HG02610 (cell line): ENCODE measurements around the gene SCGN.

Source experiments
- ATAC-seq: cut with Tn5 transposase; IDR thresholded peaks from one replicate; pipeline ENCODE4 v1.9.1; 2021; ENCODE audit warnings: mild to moderate bottlenecking, moderate library complexity; ENCODE audit not compliant: unreplicated experiment

Gene SCGN, protein sequence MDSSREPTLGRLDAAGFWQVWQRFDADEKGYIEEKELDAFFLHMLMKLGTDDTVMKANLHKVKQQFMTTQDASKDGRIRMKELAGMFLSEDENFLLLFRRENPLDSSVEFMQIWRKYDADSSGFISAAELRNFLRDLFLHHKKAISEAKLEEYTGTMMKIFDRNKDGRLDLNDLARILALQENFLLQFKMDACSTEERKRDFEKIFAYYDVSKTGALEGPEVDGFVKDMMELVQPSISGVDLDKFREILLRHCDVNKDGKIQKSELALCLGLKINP

GRCh38 chr6:25652007-25652515 is at the start of gene SCGN:
SCGN (plus strand) TSS chr6:25652215; CDS start chr6:25652404, 189 bp downstream.
- ATAC-seq, result no peak

- ATAC-seq, result no peak
Measured at GRCh38 chr6:25602674-25602982, 49.4 kb upstream of the SCGN start.

- no peak for ATAC-seq
Measured at GRCh38 chr6:25603251-25603650, 48.8 kb upstream of the SCGN start.

DNA sequence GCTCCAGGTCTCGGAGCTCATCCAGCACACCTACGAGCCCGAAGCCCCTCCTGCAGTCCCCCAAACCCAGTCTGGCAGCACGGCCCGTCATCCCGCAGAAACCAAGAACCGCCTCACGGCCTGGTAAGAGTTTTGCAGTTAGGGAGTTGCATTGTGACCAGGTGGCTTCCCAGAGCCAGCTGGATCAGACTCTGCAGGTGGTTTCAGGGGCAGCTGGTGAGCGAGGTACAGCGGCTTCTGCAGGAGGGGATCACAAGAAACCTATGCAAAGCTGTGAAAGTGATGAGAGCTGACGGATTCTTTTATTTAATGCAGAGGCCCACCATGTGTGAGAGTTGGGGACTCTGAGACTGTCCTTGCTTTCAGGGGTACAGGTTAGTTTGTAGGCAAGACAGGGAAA is 45.9 kb upstream of the SCGN start:
- ATAC-seq, result no peak

DNA sequence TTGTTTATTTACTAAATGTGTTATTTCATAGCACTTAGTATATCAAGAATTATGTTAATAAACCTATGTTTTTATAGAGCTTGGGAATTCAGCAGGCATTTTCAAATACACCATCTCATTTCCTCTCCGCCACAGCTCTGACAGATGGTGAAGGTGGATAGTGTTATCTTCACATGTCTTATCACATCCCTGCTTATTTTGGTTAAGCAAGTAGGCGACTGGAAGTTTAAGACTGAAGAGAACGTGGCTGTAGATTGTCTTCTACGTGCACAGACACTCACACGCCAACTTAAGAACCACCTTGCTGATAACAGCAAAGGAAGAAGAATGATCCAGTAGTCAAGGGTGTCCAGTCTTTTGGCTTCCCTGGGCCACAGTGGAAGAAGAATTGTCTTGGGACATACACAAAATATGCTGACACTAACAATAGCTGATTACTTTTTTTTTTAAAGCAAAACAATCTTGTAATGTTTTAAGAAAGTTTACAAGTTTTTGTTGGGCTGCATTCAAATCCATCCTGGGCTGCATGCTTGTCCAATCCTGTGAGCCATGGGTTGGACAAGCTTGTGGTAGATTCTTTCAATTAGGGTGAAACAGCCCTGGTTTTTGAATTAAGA is 43.3 kb upstream of the SCGN start:
- ATAC-seq, result no peak

DNA sequence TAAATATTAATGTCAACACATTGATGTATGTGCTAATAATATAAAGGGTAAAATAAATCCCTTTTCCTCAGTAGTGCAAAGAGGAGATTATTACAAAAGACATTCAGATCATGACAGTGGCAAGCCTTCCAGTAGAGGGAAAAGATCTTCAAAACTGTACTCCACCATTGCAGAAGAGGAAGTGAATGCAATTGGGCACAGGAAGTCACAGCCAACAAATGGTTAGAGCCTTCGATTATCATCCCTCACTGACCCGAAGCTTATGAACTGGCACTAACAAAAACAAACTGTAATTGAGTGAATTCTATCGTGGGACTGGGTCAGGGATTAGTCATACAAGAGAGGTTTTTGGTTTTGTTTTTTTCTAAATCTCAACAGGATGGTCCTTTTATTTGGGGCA is 39.3 kb upstream of the SCGN start:
- ATAC-seq, result no peak

- ATAC-seq, result no peak
Measured at GRCh38 chr6:25613415-25613814, 38.6 kb upstream of the SCGN start.

DNA sequence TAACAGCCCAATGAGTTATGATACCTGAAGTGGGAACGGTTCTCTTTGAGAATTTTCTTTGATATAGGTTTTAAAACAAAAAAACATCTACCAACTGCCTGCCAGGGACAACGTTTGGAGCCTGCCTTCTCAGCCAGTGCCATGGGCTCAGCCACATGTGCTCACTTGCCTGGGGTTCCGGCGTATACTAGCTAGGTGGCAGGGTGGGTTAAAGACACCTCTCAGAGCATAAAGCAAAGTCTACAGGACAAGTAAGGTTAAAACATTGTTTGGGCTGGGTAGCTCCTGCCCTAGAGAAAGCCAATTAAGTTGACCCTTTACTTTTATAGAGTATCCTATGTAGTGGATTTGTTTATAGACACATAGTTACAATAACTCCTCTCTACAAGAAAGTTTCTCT is 38.0 kb upstream of the SCGN start:
- ATAC-seq, result no peak

- ATAC-seq, result no peak
Measured at GRCh38 chr6:25615471-25615870, 36.5 kb upstream of the SCGN start.

GRCh38 chr6:25617997-25618396 is 34.0 kb upstream of the SCGN start:
- no peak for ATAC-seq

- no peak for ATAC-seq
Measured at GRCh38 chr6:25619217-25619616, 32.8 kb upstream of the SCGN start.

- no peak for ATAC-seq
Measured at GRCh38 chr6:25620391-25620790, 31.6 kb upstream of the SCGN start.

GRCh38 chr6:25623065-25623464 is 28.9 kb upstream of the SCGN start:
- no peak for ATAC-seq

DNA sequence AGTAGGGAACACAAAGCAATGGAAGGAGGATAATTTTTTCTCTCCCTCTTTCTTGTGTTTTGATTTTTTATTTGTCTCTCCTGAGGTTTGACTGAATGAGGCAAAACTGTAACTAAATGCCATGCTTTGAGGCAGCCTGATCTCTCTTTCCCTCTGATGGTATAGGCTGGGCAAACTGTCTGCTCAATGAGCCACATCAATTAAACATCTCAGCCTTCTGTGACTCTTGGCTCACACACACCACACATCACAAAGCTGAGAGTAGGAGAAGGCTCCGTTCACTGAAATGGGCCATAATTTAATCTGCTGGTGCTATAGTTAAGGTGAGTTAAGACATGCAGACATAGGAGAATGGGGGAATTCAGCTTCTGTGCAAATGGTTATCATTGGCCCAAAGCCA is 28.1 kb upstream of the SCGN start:
- ATAC-seq, result no peak

DNA sequence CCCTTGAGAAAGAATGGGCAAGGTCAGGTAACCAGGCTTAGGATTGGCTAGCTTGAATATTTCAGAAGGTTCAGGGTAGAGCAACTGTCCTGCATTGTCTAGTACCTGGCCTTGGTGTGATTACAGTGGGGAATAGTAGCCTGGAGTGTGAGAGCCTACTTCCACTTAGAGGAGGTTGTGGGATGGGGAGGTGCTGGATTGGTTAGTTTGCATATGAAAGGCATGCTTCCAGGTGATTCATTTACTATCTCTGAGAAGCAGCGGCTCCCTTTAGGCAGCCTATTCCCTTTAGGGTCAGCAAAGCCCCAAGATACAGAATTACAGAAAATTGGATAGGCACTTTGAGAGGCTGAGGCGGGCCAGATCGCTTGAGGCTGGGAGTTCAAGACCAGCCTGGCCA is 25.0 kb upstream of the SCGN start:
- no peak for ATAC-seq

DNA sequence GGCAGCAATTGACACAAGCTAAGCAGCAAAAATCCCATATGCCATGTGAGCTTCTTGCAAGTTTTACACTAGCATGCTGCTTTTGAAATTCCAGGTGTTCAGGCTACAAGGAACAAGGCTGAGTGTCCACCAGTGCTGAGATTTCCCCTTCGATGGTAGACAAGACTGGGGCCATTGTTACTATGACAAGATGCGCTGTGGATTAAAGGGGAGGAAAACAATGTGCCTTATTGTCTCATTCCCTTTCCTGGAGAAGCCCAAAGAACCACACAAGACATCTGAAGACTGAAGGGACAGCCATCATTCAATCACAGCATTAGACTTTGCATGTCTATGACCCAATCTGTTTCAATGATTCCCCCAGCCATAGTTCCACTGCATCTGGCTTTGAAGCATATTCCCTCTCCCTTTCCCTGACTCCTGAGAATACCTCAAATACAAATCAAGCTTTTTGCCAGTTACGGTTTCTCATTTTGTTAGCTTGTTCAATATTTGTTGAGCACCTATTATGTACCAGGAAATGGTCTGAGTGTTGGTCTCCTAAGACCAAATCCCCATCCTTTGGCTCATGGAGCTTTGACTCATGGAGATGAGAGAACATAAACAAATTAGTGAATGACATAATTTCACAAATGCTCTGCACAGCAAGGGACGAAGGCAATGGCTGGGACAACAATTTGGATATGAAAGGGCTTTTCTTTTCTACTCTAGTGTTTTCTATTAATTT is 23.4 kb upstream of the SCGN start:
- ATAC-seq, result no peak

DNA sequence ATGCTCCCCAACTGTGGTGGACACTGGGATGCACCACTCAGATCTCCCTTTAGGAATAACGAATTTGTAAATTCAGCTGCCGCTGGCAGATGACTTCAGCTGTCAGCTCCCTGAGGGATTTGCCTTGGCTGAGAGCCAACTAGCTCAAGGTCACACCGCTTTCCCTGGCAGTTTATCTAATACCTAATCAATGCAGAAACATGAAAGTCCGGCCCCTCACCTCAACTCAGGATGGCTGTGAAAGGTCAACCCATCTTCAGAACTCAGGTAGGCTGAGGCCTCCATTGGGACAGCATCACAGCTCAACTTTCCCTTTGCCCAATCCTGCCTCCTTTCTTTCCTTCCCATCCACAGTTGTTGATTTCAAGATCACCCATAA is 22.8 kb upstream of the SCGN start:
- ATAC-seq, result no peak

DNA sequence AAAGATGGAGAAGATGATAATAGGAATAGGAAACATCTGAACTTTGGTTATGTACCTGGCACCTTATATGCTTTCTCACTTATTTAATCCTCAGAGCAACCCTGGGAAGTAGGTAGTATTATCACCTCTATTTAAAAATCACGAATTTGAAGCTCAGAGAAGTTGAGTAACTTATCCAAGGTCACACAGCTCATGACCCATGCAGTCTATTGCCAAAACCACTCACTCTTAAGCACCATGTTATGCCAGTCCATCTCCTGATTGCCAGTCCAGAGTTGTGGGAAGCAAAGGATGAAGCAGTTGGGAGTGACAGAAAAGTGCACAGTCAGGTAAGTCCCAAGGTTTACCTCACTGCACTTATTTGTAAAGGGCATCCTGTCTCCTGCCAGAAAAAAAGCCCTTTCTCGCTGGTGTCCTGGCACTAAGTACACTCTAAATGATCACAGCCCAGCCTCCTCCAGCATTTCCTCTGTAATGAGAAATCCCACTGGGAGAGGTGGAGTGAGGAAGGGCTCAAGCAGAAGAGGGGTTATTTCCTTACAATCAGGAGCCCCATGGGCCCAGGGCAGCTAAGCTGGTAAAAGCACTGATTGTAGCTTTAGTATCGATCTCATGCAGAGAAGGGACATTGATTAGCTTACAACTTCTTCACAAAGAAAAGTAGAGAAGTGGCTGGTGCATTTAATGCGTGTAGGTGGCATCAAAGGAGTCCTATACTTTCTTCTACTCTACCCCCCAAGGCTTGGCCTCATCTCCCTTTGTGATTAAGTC is 21.3 kb upstream of the SCGN start:
- ATAC-seq, result no peak

DNA sequence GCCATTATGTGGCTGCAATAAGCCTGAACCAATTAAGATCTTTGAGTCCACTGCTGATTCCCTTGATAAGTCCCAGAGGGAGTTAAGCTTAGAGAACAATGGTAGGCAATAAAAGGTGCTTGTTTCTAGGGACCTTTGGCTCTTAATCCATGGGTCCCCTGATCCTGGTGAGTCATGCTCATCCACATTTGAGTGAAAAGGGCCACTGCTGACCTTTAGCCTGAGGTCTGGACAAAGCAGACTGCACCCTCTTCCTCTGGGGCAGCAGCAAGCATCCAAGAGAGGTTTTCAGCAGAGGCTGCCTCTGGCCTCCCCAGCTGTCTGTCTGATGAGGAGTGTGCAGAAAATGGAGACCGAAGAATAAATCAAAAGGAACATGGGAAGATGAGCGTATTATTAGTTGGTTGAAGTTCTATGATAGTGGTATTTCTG is 16.1 kb upstream of the SCGN start:
- ATAC-seq, result no peak

DNA sequence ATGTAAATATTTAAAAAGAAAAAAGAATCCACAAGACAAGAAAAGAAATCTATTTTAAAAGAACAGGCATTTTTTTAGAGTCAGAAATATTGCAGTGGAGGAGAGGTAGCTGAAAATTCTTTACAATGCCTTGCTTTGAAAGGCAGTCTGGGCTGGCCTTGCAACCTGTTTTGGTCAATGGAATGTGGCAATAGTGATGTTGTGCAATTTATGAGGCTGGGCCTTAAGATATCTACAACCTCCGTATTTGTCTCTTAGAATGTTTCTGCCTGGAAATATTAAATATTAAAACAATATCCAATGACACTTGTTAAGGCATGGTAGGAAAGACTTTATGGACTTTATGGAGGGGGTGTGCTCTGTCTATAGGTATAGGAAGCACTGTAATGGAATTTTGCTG is 14.8 kb upstream of the SCGN start:
- ATAC-seq, result no peak

- ATAC-seq, result no peak
Measured at GRCh38 chr6:25637960-25638434, 14.0 kb upstream of the SCGN start.
